Esophagus (tissue), 2 donors: ENCODE results near the gene TPP2. TPM values are rescaled to one million over a fixed set of nuclear protein-coding genes. Genes with fewer than 3 reads are reported as not detected.

ENCODE experiments used
- H3K27ac ChIP-seq, 2 donors: one replicate each; pipeline ENCODE4 v1.5.1; 2013; ENCODE audit warnings: low read depth in 2 of 2, mild to moderate bottlenecking in 2 of 2, inconsistent platforms in 1 of 2, low read length in 1 of 2, moderate library complexity in 1 of 2
- H3K27me3 ChIP-seq, 2 donors: one replicate each; pipeline ENCODE4 v1.6.1; 2013; ENCODE audit warnings: low read length in 2 of 2, control low read depth in 1 of 2, mild to moderate bottlenecking in 1 of 2; ENCODE audit not compliant: insufficient read depth in 2 of 2, control insufficient read depth in 1 of 2
- H3K36me3 ChIP-seq, 2 donors: one replicate each; pipeline ENCODE4 v1.6.1; 2013; ENCODE audit warnings: low read length in 1 of 2; ENCODE audit not compliant: control insufficient read depth in 2 of 2, insufficient read depth in 2 of 2
- H3K4me1 ChIP-seq, 2 donors: one replicate each; pipeline ENCODE4 v1.6.1; 2013; ENCODE audit warnings: low read length in 1 of 2; ENCODE audit not compliant: control insufficient read depth in 2 of 2, insufficient read depth in 2 of 2
- H3K4me3 ChIP-seq, 2 donors: one replicate each; pipeline ENCODE4 v1.5.1; 2013; ENCODE audit warnings: low read length in 2 of 2, mild to moderate bottlenecking in 2 of 2, low read depth in 1 of 2, moderate library complexity in 1 of 2
- H3K9me3 ChIP-seq, 2 donors: one replicate each; pipeline ENCODE4 v1.6.1; 2013; ENCODE audit warnings: mild to moderate bottlenecking in 2 of 2, low read depth in 1 of 2, low read length in 1 of 2, moderate library complexity in 1 of 2; ENCODE audit not compliant: control insufficient read depth in 2 of 2, insufficient read depth in 1 of 2
- WGBS, 2 donors: extraction: QIAGEN DNeasy Blood & Tissue Kit; methylation state at CpG; one replicate each; pipeline ENCODE4 v1.1.7; 2013; 5-methylcytosine and 5-hydroxymethylcytosine counted together
- polyA plus RNA-seq, 2 donors: library from polyadenylated mRNA; stranded (reverse); fragments of 200-250 nt; gene quantifications; one replicate each; pipeline ENCODE4 v1.2.3, GENCODE V29; 2013
- donor health status: healthy with polysubstance abuse.
- donor health status: Bipolar disorder and iron deficiency.

TPP2 gene
- polyA plus RNA-seq, 2 donors, result 15.2 to 17.1 TPM

DNA sequence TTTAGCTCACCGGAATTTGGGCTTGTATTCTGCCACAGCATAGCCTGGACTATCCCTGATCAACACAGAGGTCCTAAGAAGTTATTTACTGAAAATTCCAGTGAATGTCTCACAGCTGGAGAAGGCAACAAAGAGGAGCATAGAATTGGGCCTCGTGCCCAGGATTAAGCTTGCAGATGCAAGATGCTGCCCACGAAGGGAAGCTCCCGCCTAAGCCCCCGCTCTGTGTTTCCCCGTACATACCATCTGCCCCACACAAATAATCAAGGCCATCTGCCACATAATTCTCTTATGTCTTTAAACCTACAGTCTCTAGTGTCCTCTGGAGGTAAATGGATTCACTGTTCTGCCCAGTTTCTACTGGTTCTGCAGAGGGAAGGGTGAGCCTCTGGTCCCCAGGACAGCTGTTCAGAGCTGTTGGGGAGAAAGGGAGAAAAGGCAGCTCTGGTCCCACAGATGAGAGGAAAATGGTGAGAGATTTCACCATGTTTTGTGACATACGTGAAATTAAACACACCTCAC is 7.4 kb upstream of the TPP2 start:
- H3K36me3 ChIP-seq, result no peaks in the 10 kb centered on the region
- no peak overlapping the region for H3K27ac ChIP-seq
- no peaks in the 10 kb centered on the region for H3K4me1 ChIP-seq
- no peaks in the 10 kb centered on the region for H3K27me3 ChIP-seq
- no peaks in the 10 kb centered on the region for H3K9me3 ChIP-seq
- no peak overlapping the region for H3K4me3 ChIP-seq
- WGBS, 2 donors, result 74 to 88% methylated on average over 7 of the region's 7 CpGs

DNA sequence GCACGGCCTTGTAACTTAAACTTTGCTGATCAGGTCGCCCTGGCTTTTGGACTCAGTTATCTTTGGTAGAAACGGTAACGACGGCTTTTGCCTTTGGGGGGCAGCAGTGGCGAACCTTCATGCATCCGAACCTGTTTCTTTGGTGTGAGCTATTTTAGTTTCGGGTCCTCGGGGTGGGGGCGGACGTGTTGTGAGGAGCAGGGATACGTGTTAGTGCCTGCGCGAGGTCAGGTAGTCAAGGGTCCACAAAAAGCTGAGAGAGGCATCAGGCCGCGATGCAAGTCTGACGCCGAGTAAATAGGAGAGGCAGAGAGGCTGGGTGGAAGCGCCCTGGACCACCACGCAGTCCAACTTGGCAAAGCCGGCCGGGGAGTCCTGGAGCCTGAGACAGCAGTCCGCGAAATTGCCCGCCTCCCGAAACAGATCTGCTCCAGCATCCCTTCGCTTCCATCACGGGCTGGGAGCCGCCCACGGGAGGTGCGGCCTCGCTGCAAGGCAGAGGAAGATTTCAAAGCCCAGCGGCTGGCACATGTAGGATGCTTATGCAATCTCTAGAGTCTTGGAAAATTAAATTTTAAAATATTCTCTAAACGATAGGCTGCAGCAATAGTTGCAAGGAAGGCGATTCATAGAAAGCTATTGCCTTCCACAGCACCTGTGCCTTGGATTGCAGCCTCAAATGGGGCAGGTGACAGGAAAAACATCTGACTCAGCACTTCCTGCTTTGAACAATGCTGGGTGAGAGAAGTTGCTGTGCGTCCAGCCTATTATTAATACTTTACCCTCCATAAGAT is 4.6 kb upstream of the TPP2 start:
- Histone ChIP-seq H3K9me3 (no peaks in the 10 kb centered on the region), H3K27me3 (no peaks in the 10 kb centered on the region), H3K4me1 (no peaks in the 10 kb centered on the region), H3K27ac (peak overlapping the region; percentile 77 to 78), H3K36me3 (no peaks in the 10 kb centered on the region), H3K4me3 (peak overlapping the region; percentile 60 to 78)
- WGBS, 2 donors, result 1% methylated on average over 36 of the region's 36 CpGs

DNA sequence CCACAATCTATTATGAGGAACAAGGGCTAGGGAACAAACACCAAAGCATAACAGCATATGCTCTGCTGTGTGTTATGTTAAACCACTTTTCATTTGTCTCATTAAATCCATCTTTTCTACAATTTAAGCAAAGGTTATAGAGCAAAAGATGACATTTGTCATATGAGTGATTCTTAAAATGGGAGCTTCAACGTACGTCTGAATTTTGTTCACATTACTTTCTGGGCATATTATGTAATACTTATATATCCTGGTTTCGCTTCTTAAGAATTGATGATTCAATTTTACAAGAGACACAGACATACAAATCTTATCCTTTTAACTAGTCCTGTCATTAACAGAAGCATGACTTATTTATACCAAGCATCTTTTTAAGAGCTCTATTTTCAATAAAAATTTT is 3.3 kb upstream of the TPP2 start:
- Histone ChIP-seq H3K27me3 (no peaks in the 10 kb centered on the region), H3K9me3 (no peaks in the 10 kb centered on the region), H3K36me3 (no peaks in the 10 kb centered on the region), H3K4me1 (no peaks in the 10 kb centered on the region), H3K27ac (no peak overlapping the region), H3K4me3 (no peak overlapping the region)
- 75% methylated on average over 3 of the region's 3 CpGs for WGBS, 2 donors

DNA sequence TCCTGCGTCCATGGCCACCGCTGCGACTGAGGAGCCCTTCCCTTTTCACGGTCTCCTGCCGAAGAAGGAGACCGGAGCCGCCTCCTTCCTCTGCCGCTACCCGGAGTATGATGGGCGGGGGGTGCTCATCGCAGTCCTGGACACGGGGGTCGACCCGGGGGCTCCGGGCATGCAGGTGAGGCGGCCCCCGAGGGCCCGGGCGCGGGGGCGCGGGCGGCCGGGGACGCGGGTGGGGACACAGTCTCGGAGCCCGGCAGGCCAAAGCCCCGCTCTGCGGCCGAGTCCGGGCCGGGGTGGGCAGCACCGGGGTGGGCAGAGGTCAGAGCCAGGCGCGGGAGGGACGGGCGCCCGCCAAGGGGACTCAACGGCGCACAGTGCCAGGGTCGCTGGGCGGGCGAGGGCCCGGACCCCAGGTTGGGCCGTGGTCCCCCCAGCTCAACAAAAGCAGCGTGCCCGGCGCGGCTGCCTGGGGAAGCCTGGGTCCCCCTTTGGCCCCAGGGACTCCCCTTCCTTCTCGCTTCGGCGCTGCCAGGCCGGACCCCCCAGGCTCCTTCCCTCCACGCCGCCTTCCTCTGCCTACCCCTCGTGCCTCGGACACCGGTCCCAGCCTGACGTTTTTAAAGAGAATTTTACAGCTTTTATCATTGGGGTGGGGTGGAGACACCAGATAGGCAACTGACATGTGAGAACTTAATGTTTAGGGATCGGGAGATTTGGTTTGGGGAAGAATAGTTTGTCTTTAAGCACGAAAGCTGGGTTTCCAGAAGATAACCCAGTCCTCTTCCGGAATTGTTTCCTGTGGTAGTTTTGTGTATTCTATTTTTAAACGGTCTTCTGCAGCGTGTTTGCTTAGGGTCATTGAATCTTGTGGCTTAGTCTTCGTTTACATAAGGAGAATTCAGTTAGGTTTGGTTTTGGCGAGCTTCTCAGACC is 509 bp downstream of the TPP2 start:
- WGBS, 2 donors, result 1% methylated on average over 45 to 67 of the region's 67 CpGs
- Histone ChIP-seq H3K9me3 (no peaks in the 10 kb centered on the region), H3K36me3 (no peaks in the 10 kb centered on the region), H3K27me3 (no peaks in the 10 kb centered on the region), H3K4me3 (peak overlapping the region; percentile 93 to 94), H3K27ac (peak overlapping the region; percentile 88), H3K4me1 (peaks cover 0 to 2% of the 10 kb centered on the region in 2 donors)

DNA sequence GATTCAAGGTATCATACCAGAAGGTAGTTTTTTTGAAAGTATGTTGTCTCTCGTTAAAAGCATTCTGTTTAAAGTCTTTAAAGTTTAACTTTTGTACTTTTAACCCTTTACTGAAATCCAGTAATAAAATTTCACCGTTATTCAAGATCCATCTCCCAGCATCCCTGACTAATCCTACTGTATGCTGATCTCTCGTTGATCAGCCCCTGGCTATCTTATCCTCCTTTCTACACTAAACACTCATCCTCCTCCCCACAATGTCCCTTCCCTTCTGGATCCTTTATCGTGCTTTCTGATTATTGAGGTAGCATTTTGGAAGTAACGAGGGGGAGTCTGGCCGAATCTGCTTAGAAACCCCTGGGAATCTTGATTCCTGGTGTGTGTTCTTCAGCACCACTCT is 1.3 kb downstream of the TPP2 start:
- no peaks in the 10 kb centered on the region for H3K27me3 ChIP-seq
- H3K36me3 ChIP-seq, result no peaks in the 10 kb centered on the region
- peaks cover 0 to 2% of the 10 kb centered on the region in 2 donors for H3K4me1 ChIP-seq
- 1 to 3% methylated on average over 6 of the region's 6 CpGs for WGBS, 2 donors
- H3K9me3 ChIP-seq, result no peaks in the 10 kb centered on the region
- peak overlapping the region; percentile 7 to 93 for H3K4me3 ChIP-seq
- H3K27ac ChIP-seq, result no peak overlapping the region

DNA sequence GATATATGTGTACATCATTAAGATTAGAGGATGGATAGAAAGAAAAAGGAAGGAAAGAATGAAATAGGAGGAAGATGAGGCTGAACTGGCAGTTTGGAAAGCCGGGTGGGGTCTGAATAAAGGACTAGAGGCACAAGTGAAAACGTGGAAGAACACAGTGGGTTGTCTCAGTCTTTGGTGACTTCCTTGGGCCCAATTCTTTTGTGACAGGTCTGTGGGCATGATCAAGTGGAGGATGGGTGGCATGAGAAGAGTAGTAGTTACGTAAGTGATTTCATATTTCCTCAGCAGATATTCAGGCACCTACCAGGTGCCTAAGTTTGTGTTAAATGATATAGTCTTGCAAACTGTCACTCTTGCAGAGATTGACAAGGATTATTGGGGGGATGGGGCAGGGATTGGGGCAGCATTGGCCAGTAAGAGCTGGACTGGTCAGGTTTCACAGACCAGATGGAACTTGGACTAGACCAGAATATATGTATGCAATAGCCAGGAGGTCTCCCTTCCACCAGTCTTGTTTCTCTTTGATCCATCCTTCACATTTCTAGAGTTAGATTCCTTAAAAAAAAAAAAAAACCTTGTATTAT is 2.7 kb downstream of the TPP2 start:
- H3K9me3 ChIP-seq, result no peaks in the 10 kb centered on the region
- no peaks in the 10 kb centered on the region for H3K27me3 ChIP-seq
- no peaks in the 10 kb centered on the region for H3K36me3 ChIP-seq
- no peak overlapping the region for H3K27ac ChIP-seq
- peaks cover 0 to 2% of the 10 kb centered on the region in 2 donors for H3K4me1 ChIP-seq
- 59 to 69% methylated on average over 3 of the region's 3 CpGs for WGBS, 2 donors
- H3K4me3 ChIP-seq, result no peak overlapping the region

DNA sequence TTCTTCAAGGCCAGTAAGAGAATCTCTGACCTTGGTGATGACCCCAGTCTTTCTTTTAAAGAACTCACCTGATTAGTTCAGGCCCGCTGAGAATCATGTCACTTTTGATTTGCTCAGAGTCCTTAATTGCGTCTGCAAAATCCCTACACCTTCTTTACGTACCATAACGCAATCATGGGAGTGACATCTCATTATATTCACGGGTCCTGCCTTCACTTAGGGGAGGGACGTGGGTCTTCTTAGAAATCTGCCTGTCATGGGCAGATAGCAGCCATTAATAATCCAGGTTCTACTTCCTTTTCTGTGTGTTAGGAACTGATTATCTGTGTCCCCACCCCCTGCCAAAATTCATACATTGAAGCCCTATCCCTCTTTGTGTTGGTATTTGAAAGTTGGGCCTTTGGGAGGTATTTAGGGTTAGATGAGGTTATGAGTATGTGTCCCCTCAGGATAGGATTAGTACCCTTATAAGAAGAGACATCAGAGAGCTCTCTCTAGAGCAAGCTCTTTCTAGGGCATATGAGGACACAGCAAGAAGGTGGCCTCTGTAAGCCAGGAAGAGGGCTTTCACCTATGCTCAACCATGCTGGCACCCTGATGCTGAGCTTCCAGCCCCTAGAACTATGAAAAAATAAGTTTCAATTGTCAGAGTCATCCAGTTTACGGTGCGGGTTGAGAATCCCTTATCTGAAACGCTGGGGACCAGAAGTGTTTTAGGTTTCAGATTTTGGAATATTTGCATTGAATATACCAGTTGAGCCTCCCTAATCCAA is 9.9 kb downstream of the TPP2 start:
- 96 to 97% methylated on average over 9 of the region's 9 CpGs for WGBS, 2 donors

DNA sequence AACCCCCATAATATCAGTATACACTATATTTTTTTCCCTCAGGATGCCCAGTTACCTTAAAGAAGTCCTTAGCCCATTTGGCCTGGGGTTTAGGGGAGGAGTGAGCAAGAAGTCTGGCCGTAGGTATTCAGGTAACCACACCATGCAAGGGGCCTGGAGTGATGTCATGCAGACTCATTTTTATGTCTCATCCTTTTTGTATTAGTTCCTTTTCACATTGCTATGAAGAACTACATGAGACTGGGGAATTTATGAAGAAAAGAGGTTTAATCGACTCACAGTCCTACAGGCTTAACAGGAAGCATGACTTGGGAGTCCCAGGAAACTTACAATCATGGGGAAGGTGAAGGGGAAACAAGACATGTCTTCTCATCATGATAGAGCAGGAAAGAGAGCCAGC is 12.2 kb downstream of the TPP2 start:
- Histone ChIP-seq H3K27me3 (no peaks in the 10 kb centered on the region), H3K4me3 (no peak overlapping the region), H3K9me3 (no peaks in the 10 kb centered on the region), H3K4me1 (no peaks in the 10 kb centered on the region), H3K27ac (no peak overlapping the region), H3K36me3 (peaks cover 0 to 2% of the 10 kb centered on the region in 2 donors)
- WGBS, 2 donors, result 87 to 97% methylated on average over 2 of the region's 2 CpGs

More for the DNA sequence above, 9.9 kb downstream of the TPP2 start:
- Histone ChIP-seq H3K27me3 (no peaks in the 10 kb centered on the region), H3K27ac (no peak overlapping the region), H3K9me3 (no peaks in the 10 kb centered on the region), H3K4me1 (no peaks in the 10 kb centered on the region), H3K4me3 (no peak overlapping the region), H3K36me3 (peaks cover 0 to 2% of the 10 kb centered on the region in 2 donors)

DNA sequence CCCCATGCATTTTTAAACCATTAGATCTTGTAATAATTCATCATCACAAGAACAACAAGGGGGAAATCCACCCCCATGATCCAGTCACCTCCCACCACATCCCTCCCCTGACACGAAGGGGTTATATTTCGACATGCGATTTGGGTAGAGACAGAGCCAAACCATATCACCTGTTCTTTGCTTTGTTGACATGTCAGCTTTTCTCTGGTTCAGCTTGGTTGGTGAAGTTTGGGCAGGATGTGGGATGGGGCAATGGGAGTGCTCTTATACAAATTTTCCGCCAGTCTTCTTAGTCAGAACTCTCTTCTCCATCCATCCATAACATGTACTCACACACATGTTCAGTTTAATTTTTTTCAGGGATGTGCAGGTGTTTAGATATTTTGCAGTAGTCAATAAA is 12.9 kb downstream of the TPP2 start:
- peaks cover 0 to 2% of the 10 kb centered on the region in 2 donors for H3K36me3 ChIP-seq
- 89 to 90% methylated on average over 4 of the region's 4 CpGs for WGBS, 2 donors
- no peak overlapping the region for H3K27ac ChIP-seq
- no peaks in the 10 kb centered on the region for H3K27me3 ChIP-seq
- no peak overlapping the region for H3K4me3 ChIP-seq
- no peaks in the 10 kb centered on the region for H3K4me1 ChIP-seq
- no peaks in the 10 kb centered on the region for H3K9me3 ChIP-seq
